ENCODE measurements around the gene CNTNAP4.

DNA sequence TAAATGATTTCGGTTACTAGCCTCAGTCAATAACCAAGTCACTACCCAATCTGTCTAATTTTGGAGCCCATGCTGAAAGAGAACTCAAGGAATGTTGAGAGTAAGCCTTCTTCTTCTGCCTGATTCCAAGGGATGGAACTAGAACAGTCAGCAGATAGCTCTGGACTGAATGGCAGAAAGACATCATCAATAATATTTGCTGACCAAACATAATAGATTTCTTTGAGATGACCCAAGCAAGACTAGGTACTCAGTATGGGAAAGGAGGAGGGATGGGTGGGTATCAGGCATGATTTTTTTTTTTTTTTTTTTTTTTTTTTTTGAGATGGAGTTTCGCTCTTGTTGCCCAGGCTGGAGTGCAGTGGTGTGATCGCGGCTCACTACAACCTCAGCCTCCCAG, 330.1 kb downstream of the CNTNAP4 start:
- TF ChIP-seq, protein P1, sequence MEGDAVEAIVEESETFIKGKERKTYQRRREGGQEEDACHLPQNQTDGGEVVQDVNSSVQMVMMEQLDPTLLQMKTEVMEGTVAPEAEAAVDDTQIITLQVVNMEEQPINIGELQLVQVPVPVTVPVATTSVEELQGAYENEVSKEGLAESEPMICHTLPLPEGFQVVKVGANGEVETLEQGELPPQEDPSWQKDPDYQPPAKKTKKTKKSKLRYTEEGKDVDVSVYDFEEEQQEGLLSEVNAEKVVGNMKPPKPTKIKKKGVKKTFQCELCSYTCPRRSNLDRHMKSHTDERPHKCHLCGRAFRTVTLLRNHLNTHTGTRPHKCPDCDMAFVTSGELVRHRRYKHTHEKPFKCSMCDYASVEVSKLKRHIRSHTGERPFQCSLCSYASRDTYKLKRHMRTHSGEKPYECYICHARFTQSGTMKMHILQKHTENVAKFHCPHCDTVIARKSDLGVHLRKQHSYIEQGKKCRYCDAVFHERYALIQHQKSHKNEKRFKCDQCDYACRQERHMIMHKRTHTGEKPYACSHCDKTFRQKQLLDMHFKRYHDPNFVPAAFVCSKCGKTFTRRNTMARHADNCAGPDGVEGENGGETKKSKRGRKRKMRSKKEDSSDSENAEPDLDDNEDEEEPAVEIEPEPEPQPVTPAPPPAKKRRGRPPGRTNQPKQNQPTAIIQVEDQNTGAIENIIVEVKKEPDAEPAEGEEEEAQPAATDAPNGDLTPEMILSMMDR (IDR thresholded peaks at IDR 0.05; ENCODE audit: poor library complexity), result no peak
- no peak for TF ChIP-seq EZH2 (IDR thresholded peaks at IDR 0.05; ENCODE audit: borderline replicate concordance)
- TF ChIP-seq EZH2phosphoT487 (IDR thresholded peaks at IDR 0.05; ENCODE audit: low read depth, severe bottlenecking, unreplicated experiment), result no peak
